ENCODE results near the gene DNTTIP2. TPM values are rescaled to one million over a fixed set of nuclear protein-coding genes. Genes with fewer than 3 reads are reported as not detected.
"Not testable (repeated sequence)": the region's sequence is repeated elsewhere in the genome, so short reads cannot be mapped to it uniquely, and the experiment has no call there.

The DNTTIP2 gene
- total and polyA plus RNA-seq, 4 donors: 36.6 to 79.9 (median 46.7) TPM

DNA sequence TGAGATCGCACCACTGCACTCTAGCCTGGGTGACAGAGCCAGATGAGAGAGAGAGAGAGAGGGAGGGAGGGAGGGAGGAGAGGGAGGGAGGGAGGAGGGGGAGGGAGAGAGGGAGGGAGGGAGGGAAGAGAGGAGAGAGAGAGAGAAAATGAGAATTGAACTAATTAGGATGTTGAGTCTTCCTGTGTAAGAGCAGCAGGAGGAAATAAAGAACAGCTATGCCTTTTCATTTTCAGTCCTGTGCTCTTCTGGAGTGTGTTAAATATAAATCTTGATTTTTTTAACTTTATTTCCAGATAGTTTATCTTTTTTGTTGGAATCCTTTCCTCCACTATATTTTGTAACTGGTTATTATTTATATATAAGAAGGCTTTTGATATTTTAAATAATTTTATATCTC, 27.1 kb downstream of the DNTTIP2 start:
- H3K36me3 ChIP-seq (ENCODE audit: control insufficient read depth in 4 of 4, insufficient read depth in 4 of 4, low read length in 4 of 4): no peaks in the 10 kb centered on the region
- DNase-seq: no peak
- no peaks in the 10 kb centered on the region for H3K9me3 ChIP-seq (ENCODE audit: control insufficient read depth in 4 of 4, insufficient read depth in 3 of 4, low read length in 3 of 4)
- no peak overlapping the region for H3K9ac ChIP-seq (ENCODE audit: insufficient read depth in 1 of 2, low read length in 2 of 2)
- no CpG with 5 or more reads among the region's 1 CpG for WGBS, 2 donors
- H3K4me3 ChIP-seq: no peak overlapping the region
- no peak for ATAC-seq (ENCODE audit: insufficient read depth, low FRiP score)
- H3K27me3 ChIP-seq (ENCODE audit: control insufficient read depth in 3 of 3, insufficient read depth in 3 of 3, low read length in 2 of 3): no peaks in the 10 kb centered on the region
- no peak overlapping the region for H3K27ac ChIP-seq (ENCODE audit: low read depth in 1 of 2, low read length in 1 of 2)
- TF ChIP-seq, protein P1, sequence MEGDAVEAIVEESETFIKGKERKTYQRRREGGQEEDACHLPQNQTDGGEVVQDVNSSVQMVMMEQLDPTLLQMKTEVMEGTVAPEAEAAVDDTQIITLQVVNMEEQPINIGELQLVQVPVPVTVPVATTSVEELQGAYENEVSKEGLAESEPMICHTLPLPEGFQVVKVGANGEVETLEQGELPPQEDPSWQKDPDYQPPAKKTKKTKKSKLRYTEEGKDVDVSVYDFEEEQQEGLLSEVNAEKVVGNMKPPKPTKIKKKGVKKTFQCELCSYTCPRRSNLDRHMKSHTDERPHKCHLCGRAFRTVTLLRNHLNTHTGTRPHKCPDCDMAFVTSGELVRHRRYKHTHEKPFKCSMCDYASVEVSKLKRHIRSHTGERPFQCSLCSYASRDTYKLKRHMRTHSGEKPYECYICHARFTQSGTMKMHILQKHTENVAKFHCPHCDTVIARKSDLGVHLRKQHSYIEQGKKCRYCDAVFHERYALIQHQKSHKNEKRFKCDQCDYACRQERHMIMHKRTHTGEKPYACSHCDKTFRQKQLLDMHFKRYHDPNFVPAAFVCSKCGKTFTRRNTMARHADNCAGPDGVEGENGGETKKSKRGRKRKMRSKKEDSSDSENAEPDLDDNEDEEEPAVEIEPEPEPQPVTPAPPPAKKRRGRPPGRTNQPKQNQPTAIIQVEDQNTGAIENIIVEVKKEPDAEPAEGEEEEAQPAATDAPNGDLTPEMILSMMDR (IDR thresholded peaks at IDR 0.05; ENCODE audit: control extremely low read depth, extremely low read depth): no peak
- H3K4me1 ChIP-seq (ENCODE audit: control insufficient read depth in 5 of 5, insufficient read depth in 5 of 5, low read length in 5 of 5): no peaks in the 10 kb centered on the region

DNA sequence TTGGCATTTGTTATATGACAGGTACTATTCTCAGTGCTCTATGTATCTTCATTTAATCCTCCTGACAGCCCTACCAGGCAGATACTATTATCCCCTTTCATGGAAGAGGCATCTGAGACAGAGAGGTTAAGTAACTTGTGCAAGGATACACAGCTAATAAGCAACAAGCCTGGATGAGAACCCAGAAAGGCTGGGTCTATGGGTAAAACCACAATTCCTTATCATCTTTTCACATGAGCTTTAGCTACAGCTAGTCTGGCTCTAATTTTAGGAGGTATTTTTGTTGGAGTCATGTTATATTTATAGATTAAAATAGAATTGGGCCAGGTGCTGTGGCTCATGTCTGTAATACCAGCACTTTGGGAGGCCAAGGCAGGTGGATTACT, 27.7 kb downstream of the DNTTIP2 start:
- DNase-seq (no peak), ATAC-seq (ENCODE audit: insufficient read depth, low FRiP score) (no peak)
- H3K9me3 ChIP-seq (ENCODE audit: control insufficient read depth in 4 of 4, insufficient read depth in 3 of 4, low read length in 3 of 4): no peaks in the 10 kb centered on the region
- no peak overlapping the region for H3K4me3 ChIP-seq
- TF ChIP-seq, protein P1 (IDR thresholded peaks at IDR 0.05; ENCODE audit: control extremely low read depth, extremely low read depth): no peak
- no peaks in the 10 kb centered on the region for H3K4me1 ChIP-seq (ENCODE audit: control insufficient read depth in 5 of 5, insufficient read depth in 5 of 5, low read length in 5 of 5)
- H3K36me3 ChIP-seq (ENCODE audit: control insufficient read depth in 4 of 4, insufficient read depth in 4 of 4, low read length in 4 of 4): no peaks in the 10 kb centered on the region
- H3K9ac ChIP-seq (ENCODE audit: insufficient read depth in 1 of 2, low read length in 2 of 2): no peak overlapping the region
- H3K27ac ChIP-seq (ENCODE audit: low read depth in 1 of 2, low read length in 1 of 2): no peak overlapping the region
- no peaks in the 10 kb centered on the region for H3K27me3 ChIP-seq (ENCODE audit: control insufficient read depth in 3 of 3, insufficient read depth in 3 of 3, low read length in 2 of 3)

DNA sequence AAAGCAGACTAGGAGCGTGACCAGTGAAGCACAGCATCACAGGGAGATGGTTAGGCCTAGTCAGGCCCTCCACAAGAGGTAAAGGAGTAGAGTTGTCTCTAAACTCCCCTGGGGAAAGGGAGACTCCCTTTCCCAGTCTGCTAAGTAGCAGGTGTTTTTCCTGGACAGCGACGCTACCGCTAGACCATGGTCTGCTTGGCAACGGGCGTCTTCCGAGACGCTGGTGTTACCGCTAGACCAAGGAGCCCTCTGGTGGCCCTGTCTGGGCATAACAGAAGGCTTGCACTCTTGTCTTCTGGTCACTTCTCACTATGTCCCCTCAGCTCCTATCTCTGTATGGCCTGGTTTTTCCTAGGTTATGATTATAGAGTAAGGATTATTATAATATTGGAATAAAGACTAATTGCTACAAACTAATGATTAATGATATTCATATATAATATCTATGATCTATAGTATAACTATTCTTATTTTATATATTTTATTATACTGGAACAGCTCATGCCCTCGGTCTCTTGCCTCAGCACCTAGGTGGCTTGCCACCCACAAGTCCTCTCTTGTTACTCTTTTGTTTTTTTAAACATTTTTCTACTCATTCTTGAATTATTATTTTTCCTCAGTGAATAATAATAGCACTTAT, 28.2 kb downstream of the DNTTIP2 start:
- not testable (repeated sequence) for H3K36me3 ChIP-seq (ENCODE audit: control insufficient read depth in 4 of 4, insufficient read depth in 4 of 4, low read length in 4 of 4); ATAC-seq (ENCODE audit: insufficient read depth, low FRiP score); H3K27ac ChIP-seq (ENCODE audit: low read depth in 1 of 2, low read length in 1 of 2); H3K4me3 ChIP-seq; H3K27me3 ChIP-seq (ENCODE audit: control insufficient read depth in 3 of 3, insufficient read depth in 3 of 3, low read length in 2 of 3); H3K9ac ChIP-seq (ENCODE audit: insufficient read depth in 1 of 2, low read length in 2 of 2); H3K4me1 ChIP-seq (ENCODE audit: control insufficient read depth in 5 of 5, insufficient read depth in 5 of 5, low read length in 5 of 5); H3K9me3 ChIP-seq (ENCODE audit: control insufficient read depth in 4 of 4, insufficient read depth in 3 of 4, low read length in 3 of 4)
- 43 to 53% methylated on average over 10 of the region's 10 CpGs for WGBS, 2 donors
- TF ChIP-seq, protein P1 (IDR thresholded peaks at IDR 0.05; ENCODE audit: control extremely low read depth, extremely low read depth): peak; percentile 9
- DNase-seq: peak; percentile 20 to 54 (median 32)

Measured in lung (tissue), 12 donors.